ENCODE measurements around the gene WNT3A. TPM values are rescaled to one million over a fixed set of nuclear protein-coding genes. Genes with fewer than 3 reads are reported as not detected.
A peak's percentile ranks its signal among the peaks of the same experiment; 100 is the strongest.

The WNT3A gene
- total RNA-seq, 2 donors from 2014 or later = not detected

DNA sequence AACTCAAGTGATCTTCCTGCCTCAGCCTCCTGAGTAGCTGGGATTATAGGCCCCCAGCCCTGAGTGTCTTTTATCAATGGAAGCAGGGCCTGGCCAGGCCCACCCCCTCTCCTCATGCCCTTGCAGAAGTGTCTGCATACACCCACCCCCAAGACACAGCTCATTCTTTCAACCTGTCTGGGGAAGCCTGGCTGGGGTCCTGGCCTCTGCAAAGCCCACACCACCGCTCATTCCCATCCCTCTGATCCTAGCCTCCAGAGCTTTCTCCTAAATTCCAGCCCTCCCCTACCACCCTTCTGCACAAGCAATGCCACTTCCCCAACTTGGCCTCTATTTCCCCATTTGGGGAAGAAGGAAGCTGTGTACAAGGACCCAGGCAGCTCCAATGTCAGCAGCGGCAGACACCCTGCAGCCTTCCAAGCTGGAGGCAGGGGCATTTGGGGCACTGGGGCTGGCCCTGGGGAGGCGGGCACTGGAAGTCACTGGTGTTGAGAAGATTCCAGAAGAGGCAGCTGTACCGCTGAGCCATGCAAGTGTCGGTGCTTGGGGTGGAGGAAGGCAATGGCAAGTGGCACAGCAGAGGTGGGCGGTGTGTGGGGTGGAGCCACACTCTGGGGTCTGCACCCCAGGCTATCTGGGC, 42.0 kb downstream of the WNT3A start:
- ATAC-seq (ENCODE audit: insufficient number of reproducible peaks, low FRiP score, low read depth) = no peak
- no peaks in the 10 kb centered on the region for H3K27me3 ChIP-seq (replicated peaks; ENCODE audit: insufficient read depth)
- TF ChIP-seq, protein P1, sequence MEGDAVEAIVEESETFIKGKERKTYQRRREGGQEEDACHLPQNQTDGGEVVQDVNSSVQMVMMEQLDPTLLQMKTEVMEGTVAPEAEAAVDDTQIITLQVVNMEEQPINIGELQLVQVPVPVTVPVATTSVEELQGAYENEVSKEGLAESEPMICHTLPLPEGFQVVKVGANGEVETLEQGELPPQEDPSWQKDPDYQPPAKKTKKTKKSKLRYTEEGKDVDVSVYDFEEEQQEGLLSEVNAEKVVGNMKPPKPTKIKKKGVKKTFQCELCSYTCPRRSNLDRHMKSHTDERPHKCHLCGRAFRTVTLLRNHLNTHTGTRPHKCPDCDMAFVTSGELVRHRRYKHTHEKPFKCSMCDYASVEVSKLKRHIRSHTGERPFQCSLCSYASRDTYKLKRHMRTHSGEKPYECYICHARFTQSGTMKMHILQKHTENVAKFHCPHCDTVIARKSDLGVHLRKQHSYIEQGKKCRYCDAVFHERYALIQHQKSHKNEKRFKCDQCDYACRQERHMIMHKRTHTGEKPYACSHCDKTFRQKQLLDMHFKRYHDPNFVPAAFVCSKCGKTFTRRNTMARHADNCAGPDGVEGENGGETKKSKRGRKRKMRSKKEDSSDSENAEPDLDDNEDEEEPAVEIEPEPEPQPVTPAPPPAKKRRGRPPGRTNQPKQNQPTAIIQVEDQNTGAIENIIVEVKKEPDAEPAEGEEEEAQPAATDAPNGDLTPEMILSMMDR (IDR thresholded peaks at IDR 0.05) = no peak

DNA sequence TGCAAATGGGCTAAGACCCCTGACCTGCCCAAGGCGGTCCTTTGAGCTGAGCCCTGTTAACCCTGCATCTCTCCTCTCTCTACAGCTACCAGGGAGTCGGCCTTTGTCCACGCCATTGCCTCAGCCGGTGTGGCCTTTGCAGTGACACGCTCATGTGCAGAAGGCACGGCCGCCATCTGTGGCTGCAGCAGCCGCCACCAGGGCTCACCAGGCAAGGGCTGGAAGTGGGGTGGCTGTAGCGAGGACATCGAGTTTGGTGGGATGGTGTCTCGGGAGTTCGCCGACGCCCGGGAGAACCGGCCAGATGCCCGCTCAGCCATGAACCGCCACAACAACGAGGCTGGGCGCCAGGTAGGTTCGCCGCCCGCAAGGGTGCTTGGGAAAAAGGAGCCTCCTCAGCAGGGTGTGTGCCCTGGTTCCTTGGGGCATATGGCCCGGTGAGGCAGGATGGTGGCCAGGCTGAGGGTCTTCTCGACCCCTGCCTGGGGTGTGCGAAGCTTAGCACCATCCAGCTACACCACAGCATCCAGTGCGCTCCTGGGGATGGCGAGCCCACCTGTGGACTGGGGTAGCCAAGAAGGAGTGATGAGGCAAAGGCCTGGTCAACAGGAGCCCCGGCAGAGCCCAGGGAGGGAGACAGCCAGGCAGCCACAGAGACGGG, 43.9 kb downstream of the WNT3A start:
- no peak overlapping the region for H3K4me3 ChIP-seq
- no peaks in the 10 kb centered on the region for H3K9me3 ChIP-seq
- no peak overlapping the region for H3K27ac ChIP-seq
- DNase-seq (ENCODE audit: low spot score) (no peak), ATAC-seq (ENCODE audit: insufficient number of reproducible peaks, low FRiP score, low read depth) (no peak)
- no peaks in the 10 kb centered on the region for H3K27me3 ChIP-seq (replicated peaks; ENCODE audit: insufficient read depth)
- H3K4me1 ChIP-seq (ENCODE audit: control insufficient read depth in 1 of 2, low read depth in 2 of 2) = no peaks in the 10 kb centered on the region
- no peaks in the 10 kb centered on the region for H3K36me3 ChIP-seq
- TF ChIP-seq, protein P1 (IDR thresholded peaks at IDR 0.05) = no peak

More for the DNA sequence above, 42.0 kb downstream of the WNT3A start:
- Histone ChIP-seq H3K36me3 (no peaks in the 10 kb centered on the region), H3K4me3 (no peak overlapping the region), H3K4me1 (ENCODE audit: control insufficient read depth in 1 of 2, low read depth in 2 of 2) (no peaks in the 10 kb centered on the region), H3K27ac (no peak overlapping the region), H3K9me3 (no peaks in the 10 kb centered on the region)
- DNase-seq (ENCODE audit: low spot score) = no peak

DNA sequence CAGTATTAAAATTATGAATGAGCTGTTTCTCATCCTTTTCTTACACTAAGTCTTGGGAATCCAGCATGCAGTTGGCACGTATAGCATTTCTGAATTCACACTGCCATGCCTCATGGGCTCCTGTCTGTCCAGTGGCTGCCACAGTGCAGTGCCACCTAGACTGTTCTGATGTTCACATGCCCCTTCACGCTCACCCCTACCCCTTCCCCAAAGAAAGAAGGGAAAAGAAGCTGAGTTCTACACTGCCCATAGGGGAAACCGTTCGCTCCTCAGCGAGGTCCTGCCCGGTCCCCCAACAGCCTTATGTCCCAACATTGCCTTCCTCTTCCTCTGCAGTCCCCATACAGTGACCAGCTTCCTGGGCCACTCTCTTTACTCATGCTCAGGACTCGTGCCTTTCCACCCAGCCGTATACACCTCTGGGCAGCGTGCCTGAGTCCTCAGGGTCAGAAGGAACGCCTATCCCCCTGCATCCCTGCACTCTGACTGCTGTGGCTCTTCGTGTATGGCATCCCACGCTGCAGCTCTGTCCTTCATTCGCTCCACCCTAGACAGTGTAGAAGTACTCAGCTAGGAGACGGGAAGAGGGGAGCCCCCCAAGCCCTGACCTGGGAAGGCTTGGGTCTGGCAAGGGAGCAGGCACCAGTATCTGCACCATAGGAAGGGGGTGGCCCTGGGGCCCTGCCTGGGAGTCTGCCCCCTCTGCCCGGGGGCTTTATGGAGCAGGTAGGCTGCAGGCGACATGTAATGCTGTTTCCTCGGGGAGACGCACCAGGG, 51.6 kb downstream of the WNT3A start:
- H3K36me3 ChIP-seq = no peaks in the 10 kb centered on the region
- no peak overlapping the region for H3K4me3 ChIP-seq
- peaks cover 0 to 10% of the 10 kb centered on the region in 2 donors for H3K4me1 ChIP-seq (ENCODE audit: control insufficient read depth in 1 of 2, low read depth in 2 of 2)
- ATAC-seq (ENCODE audit: insufficient number of reproducible peaks, low FRiP score, low read depth) = no peak
- no peaks in the 10 kb centered on the region for H3K9me3 ChIP-seq
- DNase-seq (ENCODE audit: low spot score) = no peak
- TF ChIP-seq, protein P1 (IDR thresholded peaks at IDR 0.05) = no peak
- peaks cover 25% of the 10 kb centered on the region for H3K27me3 ChIP-seq (replicated peaks; ENCODE audit: insufficient read depth)
- H3K27ac ChIP-seq = no peak overlapping the region

DNA sequence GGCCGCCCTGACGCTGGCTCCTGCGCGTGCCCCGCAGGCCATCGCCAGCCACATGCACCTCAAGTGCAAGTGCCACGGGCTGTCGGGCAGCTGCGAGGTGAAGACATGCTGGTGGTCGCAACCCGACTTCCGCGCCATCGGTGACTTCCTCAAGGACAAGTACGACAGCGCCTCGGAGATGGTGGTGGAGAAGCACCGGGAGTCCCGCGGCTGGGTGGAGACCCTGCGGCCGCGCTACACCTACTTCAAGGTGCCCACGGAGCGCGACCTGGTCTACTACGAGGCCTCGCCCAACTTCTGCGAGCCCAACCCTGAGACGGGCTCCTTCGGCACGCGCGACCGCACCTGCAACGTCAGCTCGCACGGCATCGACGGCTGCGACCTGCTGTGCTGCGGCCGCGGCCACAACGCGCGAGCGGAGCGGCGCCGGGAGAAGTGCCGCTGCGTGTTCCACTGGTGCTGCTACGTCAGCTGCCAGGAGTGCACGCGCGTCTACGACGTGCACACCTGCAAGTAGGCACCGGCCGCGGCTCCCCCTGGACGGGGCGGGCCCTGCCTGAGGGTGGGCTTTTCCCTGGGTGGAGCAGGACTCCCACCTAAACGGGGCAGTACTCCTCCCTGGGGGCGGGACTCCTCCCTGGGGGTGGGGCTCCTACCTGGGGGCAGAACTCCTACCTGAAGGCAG, 52.3 kb downstream of the WNT3A start:
- peak overlapping the region; percentile 49 for H3K4me3 ChIP-seq
- H3K4me1 ChIP-seq (ENCODE audit: control insufficient read depth in 1 of 2, low read depth in 2 of 2) = peaks cover 0 to 10% of the 10 kb centered on the region in 2 donors
- ATAC-seq (ENCODE audit: insufficient number of reproducible peaks, low FRiP score, low read depth) (no peak), DNase-seq (ENCODE audit: low spot score) (no peak)
- no peak overlapping the region for H3K27ac ChIP-seq
- peaks cover 25% of the 10 kb centered on the region for H3K27me3 ChIP-seq (replicated peaks; ENCODE audit: insufficient read depth)
- no peaks in the 10 kb centered on the region for H3K9me3 ChIP-seq
- no peaks in the 10 kb centered on the region for H3K36me3 ChIP-seq
- TF ChIP-seq, protein P1 (IDR thresholded peaks at IDR 0.05) = no peak
